Measurements from ENCODE around the gene EBLN1. TPM values are rescaled to one million over a fixed set of nuclear protein-coding genes. Genes with fewer than 3 reads are reported as not detected.

The EBLN1 gene
- polyA plus RNA-seq, 1 donor from 2014 or later, result not detected

DNA sequence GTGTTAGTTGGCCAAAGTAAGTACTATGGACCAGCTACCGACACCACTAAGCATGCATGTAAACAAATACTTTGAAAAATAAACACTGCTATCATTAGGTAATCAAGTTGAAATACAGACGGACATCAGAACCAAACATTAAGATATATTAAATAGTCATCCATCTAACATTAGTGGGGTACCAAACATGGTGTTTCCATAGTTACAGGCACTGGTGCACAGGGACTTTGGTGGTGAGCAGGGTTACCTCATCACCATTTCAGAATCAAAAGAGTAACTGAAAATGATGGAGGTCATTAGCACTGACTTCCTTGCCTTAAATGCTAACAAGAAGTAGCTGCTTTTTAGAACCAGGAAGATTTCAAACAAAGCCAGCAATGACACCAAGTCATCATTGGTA is 23.9 kb downstream of the EBLN1 start:
- no peaks in the 10 kb centered on the region for H4K20me1 ChIP-seq (ENCODE audit: insufficient read depth)
- no peaks in the 10 kb centered on the region for H3K9me2 ChIP-seq (ENCODE audit: insufficient read depth, low read length)
- no peaks in the 10 kb centered on the region for H3K79me2 ChIP-seq (replicated peaks; ENCODE audit: insufficient read depth, low read length)
- H3F3A ChIP-seq (ENCODE audit: insufficient read depth, low read length, poor library complexity, severe bottlenecking), result no peaks in the 10 kb centered on the region
- H3K4me2 ChIP-seq (ENCODE audit: low read length), result no peak overlapping the region
- H3K27me3 ChIP-seq (ENCODE audit: insufficient read depth, low read depth, low read length), result no peaks in the 10 kb centered on the region
- TF ChIP-seq POLR2AphosphoS5 (IDR thresholded peaks at IDR 0.05) (no peak), RAD21 (conservative IDR thresholded peaks at IDR 0.05) (no peak), EZH2 (IDR thresholded peaks at IDR 0.05; ENCODE audit: borderline replicate concordance, insufficient read depth, low read length, poor library complexity, severe bottlenecking) (no peak), MXI1 (conservative IDR thresholded peaks at IDR 0.05; ENCODE audit: poor library complexity, severe bottlenecking) (no peak), TAF1 (IDR thresholded peaks at IDR 0.05; ENCODE audit: low read depth) (no peak), SMC3 (conservative IDR thresholded peaks at IDR 0.05; ENCODE audit: poor library complexity) (no peak), EP300 (conservative IDR thresholded peaks at IDR 0.05; ENCODE audit: poor library complexity, severe bottlenecking) (no peak)
- TF ChIP-seq, protein P1, sequence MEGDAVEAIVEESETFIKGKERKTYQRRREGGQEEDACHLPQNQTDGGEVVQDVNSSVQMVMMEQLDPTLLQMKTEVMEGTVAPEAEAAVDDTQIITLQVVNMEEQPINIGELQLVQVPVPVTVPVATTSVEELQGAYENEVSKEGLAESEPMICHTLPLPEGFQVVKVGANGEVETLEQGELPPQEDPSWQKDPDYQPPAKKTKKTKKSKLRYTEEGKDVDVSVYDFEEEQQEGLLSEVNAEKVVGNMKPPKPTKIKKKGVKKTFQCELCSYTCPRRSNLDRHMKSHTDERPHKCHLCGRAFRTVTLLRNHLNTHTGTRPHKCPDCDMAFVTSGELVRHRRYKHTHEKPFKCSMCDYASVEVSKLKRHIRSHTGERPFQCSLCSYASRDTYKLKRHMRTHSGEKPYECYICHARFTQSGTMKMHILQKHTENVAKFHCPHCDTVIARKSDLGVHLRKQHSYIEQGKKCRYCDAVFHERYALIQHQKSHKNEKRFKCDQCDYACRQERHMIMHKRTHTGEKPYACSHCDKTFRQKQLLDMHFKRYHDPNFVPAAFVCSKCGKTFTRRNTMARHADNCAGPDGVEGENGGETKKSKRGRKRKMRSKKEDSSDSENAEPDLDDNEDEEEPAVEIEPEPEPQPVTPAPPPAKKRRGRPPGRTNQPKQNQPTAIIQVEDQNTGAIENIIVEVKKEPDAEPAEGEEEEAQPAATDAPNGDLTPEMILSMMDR (IDR thresholded peaks at IDR 0.05; ENCODE audit: poor library complexity, severe bottlenecking), result no peak
- TF ChIP-seq, protein P2, sequence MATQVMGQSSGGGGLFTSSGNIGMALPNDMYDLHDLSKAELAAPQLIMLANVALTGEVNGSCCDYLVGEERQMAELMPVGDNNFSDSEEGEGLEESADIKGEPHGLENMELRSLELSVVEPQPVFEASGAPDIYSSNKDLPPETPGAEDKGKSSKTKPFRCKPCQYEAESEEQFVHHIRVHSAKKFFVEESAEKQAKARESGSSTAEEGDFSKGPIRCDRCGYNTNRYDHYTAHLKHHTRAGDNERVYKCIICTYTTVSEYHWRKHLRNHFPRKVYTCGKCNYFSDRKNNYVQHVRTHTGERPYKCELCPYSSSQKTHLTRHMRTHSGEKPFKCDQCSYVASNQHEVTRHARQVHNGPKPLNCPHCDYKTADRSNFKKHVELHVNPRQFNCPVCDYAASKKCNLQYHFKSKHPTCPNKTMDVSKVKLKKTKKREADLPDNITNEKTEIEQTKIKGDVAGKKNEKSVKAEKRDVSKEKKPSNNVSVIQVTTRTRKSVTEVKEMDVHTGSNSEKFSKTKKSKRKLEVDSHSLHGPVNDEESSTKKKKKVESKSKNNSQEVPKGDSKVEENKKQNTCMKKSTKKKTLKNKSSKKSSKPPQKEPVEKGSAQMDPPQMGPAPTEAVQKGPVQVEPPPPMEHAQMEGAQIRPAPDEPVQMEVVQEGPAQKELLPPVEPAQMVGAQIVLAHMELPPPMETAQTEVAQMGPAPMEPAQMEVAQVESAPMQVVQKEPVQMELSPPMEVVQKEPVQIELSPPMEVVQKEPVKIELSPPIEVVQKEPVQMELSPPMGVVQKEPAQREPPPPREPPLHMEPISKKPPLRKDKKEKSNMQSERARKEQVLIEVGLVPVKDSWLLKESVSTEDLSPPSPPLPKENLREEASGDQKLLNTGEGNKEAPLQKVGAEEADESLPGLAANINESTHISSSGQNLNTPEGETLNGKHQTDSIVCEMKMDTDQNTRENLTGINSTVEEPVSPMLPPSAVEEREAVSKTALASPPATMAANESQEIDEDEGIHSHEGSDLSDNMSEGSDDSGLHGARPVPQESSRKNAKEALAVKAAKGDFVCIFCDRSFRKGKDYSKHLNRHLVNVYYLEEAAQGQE (IDR thresholded peaks at IDR 0.05; ENCODE audit: borderline replicate concordance), result no peak
- H3K9me3 ChIP-seq (ENCODE audit: low read length), result no peaks in the 10 kb centered on the region
- no peak overlapping the region for H3K27ac ChIP-seq (ENCODE audit: low read length)
- H2AFZ ChIP-seq (ENCODE audit: low read depth, low read length), result no peak overlapping the region
- H3K36me3 ChIP-seq (ENCODE audit: insufficient read depth, low read length), result no peaks in the 10 kb centered on the region
- H3K9ac ChIP-seq (ENCODE audit: low read length), result no peak overlapping the region
- no peak overlapping the region for H3K4me3 ChIP-seq (ENCODE audit: low read length)

DNA sequence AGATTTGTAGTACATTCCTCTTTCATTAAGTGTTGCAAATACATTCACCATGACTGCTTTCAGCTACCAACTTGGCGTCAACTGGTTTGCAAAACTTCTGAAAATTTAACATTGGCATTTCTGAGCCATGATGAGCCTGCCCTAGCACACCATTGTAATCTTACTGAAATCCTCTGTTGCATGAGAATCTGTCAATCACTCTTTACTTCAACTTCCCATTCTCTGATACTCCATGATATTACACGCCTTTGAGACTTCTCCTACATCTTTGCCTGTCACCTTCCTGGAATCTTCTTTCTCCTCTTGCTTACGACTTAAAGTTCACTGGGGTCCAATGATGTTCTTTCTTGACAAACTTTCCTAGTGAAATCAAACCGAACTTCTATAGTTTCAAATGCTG is 32.2 kb downstream of the EBLN1 start:
- no peak overlapping the region for H3K9ac ChIP-seq (ENCODE audit: low read length)
- no peaks in the 10 kb centered on the region for H3K27me3 ChIP-seq (ENCODE audit: insufficient read depth, low read depth, low read length)
- H3K79me2 ChIP-seq (replicated peaks; ENCODE audit: insufficient read depth, low read length), result no peaks in the 10 kb centered on the region
- no peaks in the 10 kb centered on the region for H4K20me1 ChIP-seq (ENCODE audit: insufficient read depth)
- H3F3A ChIP-seq (ENCODE audit: insufficient read depth, low read length, poor library complexity, severe bottlenecking), result no peaks in the 10 kb centered on the region
- no peaks in the 10 kb centered on the region for H3K9me2 ChIP-seq (ENCODE audit: insufficient read depth, low read length)
- H3K4me3 ChIP-seq (ENCODE audit: low read length), result no peak overlapping the region
- no peak overlapping the region for H3K4me2 ChIP-seq (ENCODE audit: low read length)
- TF ChIP-seq MXI1 (conservative IDR thresholded peaks at IDR 0.05; ENCODE audit: poor library complexity, severe bottlenecking), result no peak
- TF ChIP-seq EP300 (conservative IDR thresholded peaks at IDR 0.05; ENCODE audit: poor library complexity, severe bottlenecking), result no peak
- TF ChIP-seq SMC3 (conservative IDR thresholded peaks at IDR 0.05; ENCODE audit: poor library complexity), result no peak
- no peak for TF ChIP-seq RAD21 (conservative IDR thresholded peaks at IDR 0.05)
- TF ChIP-seq, protein P2 (IDR thresholded peaks at IDR 0.05; ENCODE audit: borderline replicate concordance), result no peak
- no peak for TF ChIP-seq EZH2 (IDR thresholded peaks at IDR 0.05; ENCODE audit: borderline replicate concordance, insufficient read depth, low read length, poor library complexity, severe bottlenecking)
- TF ChIP-seq, protein P1 (IDR thresholded peaks at IDR 0.05; ENCODE audit: poor library complexity, severe bottlenecking), result no peak
- no peak for TF ChIP-seq POLR2AphosphoS5 (IDR thresholded peaks at IDR 0.05)
- TF ChIP-seq TAF1 (IDR thresholded peaks at IDR 0.05; ENCODE audit: low read depth), result no peak
- no peak overlapping the region for H3K27ac ChIP-seq (ENCODE audit: low read length)
- H2AFZ ChIP-seq (ENCODE audit: low read depth, low read length), result no peak overlapping the region
- no peaks in the 10 kb centered on the region for H3K9me3 ChIP-seq (ENCODE audit: low read length)
- H3K36me3 ChIP-seq (ENCODE audit: insufficient read depth, low read length), result no peaks in the 10 kb centered on the region
